ENCODE results near the gene LRRC73. TPM values are rescaled to one million over a fixed set of nuclear protein-coding genes. Genes with fewer than 3 reads are reported as not detected.

LRRC73 gene
- total and polyA plus RNA-seq, 2 of the 8 experiments (the other 6 are each of a cell fraction or from before 2014, with no cell fraction given): 0.24 to 0.26 TPM

GRCh38 chr6:43516697-43517504, 6.8 kb upstream of the LRRC73 start, which contains the start of the genes POLR1C and YIPF3 (continued):
- no peak for TF ChIP-seq CHD7 (IDR thresholded peaks at IDR 0.05; ENCODE audit: insufficient replicate concordance, low read length)
- TF ChIP-seq TEAD4 (IDR thresholded peaks at IDR 0.05; ENCODE audit: low read depth, low read length): no peak
- no peak for TF ChIP-seq RNF2 (IDR thresholded peaks at IDR 0.05; ENCODE audit: borderline replicate concordance, low read depth, low read length, missing control alignments, poor library complexity, severe bottlenecking)
- TF ChIP-seq NANOG (IDR thresholded peaks at IDR 0.05; ENCODE audit: insufficient read depth, low read depth, low read length, poor library complexity, severe bottlenecking): no peak
- peak; percentile 87 for TF ChIP-seq MAX (IDR thresholded peaks at IDR 0.05)
- no peak for TF ChIP-seq SP1 (IDR thresholded peaks at IDR 0.05; ENCODE audit: low read depth, low read length)
- no peak for TF ChIP-seq BACH1 (IDR thresholded peaks at IDR 0.05; ENCODE audit: low read length)
- TF ChIP-seq FOSL1 (IDR thresholded peaks at IDR 0.05; ENCODE audit: insufficient read depth, low read depth, low read length): no peak
- TF ChIP-seq SIX5 (IDR thresholded peaks at IDR 0.05; ENCODE audit: low read depth, low read length): no peak
- no peak for TF ChIP-seq SUZ12 (IDR thresholded peaks at IDR 0.05; ENCODE audit: low read length)
